Measurements from ENCODE around the gene CIB4.

Gene CIB4

DNA sequence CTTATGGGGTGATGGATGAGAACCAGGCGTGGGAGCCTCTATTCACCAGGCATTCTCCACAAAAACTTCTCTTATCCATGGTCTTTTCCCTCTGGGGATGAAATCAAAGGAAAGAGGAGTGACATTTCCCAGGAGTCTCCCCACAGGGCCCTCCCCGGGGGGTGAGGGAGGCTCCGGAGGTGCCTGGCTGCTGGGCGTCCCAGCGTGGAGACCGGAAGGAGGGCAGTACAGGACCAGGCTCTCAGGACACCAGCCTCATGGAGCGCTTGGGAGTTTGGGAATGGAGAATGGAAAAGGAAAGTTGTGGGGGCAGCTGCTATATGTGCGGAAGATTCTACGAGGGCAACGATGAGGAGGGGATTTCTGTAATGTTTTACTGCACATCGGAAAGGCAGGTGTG is 22.1 kb downstream of the CIB4 start:
- in situ Hi-C loops (cut with HindIII; ENCODE audit: low sequenced_read_pairs) = no loop called here
- TF ChIP-seq, protein P1, sequence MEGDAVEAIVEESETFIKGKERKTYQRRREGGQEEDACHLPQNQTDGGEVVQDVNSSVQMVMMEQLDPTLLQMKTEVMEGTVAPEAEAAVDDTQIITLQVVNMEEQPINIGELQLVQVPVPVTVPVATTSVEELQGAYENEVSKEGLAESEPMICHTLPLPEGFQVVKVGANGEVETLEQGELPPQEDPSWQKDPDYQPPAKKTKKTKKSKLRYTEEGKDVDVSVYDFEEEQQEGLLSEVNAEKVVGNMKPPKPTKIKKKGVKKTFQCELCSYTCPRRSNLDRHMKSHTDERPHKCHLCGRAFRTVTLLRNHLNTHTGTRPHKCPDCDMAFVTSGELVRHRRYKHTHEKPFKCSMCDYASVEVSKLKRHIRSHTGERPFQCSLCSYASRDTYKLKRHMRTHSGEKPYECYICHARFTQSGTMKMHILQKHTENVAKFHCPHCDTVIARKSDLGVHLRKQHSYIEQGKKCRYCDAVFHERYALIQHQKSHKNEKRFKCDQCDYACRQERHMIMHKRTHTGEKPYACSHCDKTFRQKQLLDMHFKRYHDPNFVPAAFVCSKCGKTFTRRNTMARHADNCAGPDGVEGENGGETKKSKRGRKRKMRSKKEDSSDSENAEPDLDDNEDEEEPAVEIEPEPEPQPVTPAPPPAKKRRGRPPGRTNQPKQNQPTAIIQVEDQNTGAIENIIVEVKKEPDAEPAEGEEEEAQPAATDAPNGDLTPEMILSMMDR (IDR thresholded peaks at IDR 0.05; ENCODE audit: low read depth, low read length) = no peak
- no peak for DNase-seq (ENCODE audit: low read depth, low spot score)
- H3K4me3 ChIP-seq (ENCODE audit: low read depth, low read length) = no peak overlapping the region

DNA sequence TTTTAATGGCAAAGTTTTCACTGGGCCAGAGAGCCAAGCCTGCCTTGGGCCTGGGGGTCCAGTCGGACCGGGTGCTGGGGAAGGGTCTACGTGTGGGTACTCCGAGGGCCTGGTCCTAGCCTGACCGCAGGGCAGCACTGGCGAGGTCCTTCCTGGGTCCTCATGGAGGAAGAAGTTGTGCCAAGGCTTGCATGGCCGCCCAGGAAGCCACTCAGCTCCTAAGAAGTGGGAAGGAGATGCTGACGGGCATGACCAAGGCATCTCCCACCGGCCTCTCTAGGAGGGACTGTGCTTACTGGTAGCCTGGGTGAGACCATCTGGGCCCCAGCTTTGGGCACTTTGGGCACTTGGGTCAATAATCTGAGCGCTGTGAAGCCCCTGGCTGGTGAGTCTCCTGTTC is 22.6 kb downstream of the CIB4 start:
- in situ Hi-C loops (cut with HindIII; ENCODE audit: low sequenced_read_pairs) = no loop called here
- TF ChIP-seq, protein P1 (IDR thresholded peaks at IDR 0.05; ENCODE audit: low read depth, low read length) = no peak
- no peak overlapping the region for H3K4me3 ChIP-seq (ENCODE audit: low read depth, low read length)
- DNase-seq (ENCODE audit: low read depth, low spot score) = no peak

DNA sequence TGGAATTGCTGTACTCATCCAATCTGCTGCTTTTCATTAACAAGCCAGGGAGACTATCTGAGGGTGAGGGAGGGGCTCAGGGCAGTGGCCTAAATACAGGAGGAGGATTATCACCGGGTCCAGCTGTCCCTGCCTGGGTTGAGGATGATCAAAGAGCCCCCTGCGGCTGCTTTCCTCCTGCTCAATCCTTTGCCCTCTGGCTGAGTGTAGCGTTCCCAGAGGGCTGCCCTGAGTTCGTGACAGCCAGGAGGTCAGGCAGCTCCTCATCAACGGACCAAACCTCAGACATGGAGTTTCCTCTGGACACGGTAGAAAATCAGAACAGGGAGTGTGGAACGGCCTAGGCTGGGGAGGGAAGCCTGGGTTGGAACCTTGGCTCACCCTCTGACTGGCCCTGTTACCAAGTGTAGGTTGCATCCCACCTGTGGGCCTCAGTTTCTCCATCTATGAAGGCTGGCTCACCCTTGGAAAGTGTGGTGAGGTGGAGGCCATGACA is 23.5 kb downstream of the CIB4 start:
- no peak overlapping the region for H3K4me3 ChIP-seq (ENCODE audit: low read depth, low read length)
- TF ChIP-seq, protein P1 (IDR thresholded peaks at IDR 0.05; ENCODE audit: low read depth, low read length) = no peak
- DNase-seq (ENCODE audit: low read depth, low spot score) = no peak
- in situ Hi-C loops (cut with HindIII; ENCODE audit: low sequenced_read_pairs) = no loop called here

DNA sequence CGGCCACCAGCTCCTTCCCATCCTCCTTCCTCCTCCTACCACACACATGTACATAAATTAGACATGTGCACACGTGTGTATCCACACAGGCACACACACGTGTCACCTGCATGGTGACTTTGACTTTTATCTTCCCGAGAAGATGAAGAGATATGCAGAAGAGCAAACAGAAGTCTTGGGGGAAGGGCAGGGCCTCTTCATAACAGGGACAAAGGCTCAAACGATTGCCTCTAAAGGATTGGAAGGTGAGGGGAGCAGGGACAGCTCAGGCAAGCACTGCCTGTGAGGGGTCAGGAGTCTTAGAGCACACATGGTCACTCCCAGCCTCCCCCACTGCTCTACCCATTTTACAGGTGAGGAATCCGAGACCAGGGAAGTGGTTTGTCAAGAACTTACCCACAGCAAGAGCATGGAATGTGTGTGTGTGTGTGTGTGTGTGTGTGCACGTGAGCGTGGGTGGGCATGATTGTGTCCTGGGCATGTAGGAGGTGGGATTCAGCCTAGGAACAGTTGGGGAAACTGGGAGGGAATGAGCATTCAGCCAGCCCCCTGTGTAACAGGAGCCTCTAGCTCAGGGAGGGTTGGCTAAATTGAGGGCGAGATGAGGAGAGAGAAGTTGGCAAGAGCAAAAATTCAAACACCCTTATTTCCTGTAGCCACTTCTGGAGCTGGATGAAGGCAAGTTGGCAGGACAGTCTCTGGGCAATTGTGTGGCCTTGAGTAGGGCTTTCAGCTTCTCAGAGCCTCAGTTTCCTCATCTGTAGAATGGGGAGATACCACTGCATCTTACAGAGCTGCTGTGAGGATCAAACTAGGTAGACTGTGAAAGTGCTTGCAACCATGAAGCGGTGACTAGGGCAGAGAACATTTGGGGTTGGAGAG is 24.2 kb downstream of the CIB4 start:
- no peak for DNase-seq (ENCODE audit: low read depth, low spot score)
- in situ Hi-C loops (cut with HindIII; ENCODE audit: low sequenced_read_pairs) = no loop called here
- no peak overlapping the region for H3K4me3 ChIP-seq (ENCODE audit: low read depth, low read length)
- TF ChIP-seq, protein P1 (IDR thresholded peaks at IDR 0.05; ENCODE audit: low read depth, low read length) = no peak

DNA sequence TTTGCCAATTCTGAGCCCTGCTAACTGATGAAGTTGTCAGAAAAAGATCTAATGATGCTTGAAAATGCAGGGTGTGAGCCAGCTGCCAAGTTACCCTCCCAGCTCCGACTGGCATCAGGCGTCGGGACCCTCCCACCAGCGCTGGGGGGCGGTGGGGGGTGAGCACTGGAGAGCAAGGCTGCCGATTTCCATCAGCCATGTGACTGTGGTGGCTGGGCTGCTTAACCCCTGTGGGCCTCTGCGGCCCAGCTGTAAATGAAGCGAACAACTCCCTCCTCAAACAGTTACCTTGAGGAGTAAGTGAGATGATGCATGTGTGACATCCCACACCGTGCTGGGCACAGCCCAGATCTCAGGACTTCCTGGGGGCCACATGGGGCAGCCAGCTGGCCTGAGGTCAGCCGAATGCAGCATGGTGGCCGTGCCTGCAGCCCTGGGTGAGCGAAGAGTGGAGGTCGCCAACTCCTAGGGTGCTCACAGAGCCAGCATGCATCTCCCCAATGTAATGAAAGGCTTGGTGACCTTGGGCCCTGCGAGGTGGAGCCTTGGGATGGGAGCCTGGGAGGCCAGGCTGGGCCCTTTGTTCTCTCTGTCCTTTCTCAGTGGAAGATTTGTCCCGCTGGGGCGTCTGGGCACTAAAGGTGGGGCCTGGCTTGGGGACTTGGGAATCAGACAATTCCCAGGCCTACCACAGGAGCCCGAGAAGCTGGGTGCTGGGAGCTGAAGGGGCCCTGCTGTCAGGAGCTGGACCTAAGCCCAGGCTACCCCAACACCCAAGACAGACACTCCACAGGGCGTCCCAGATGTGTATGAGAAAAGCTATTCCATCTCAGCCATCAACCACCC is 25.1 kb downstream of the CIB4 start:
- H3K4me3 ChIP-seq (ENCODE audit: low read depth, low read length) = no peak overlapping the region
- no peak for DNase-seq (ENCODE audit: low read depth, low spot score)
- TF ChIP-seq, protein P1 (IDR thresholded peaks at IDR 0.05; ENCODE audit: low read depth, low read length) = no peak
- in situ Hi-C loops (cut with HindIII; ENCODE audit: low sequenced_read_pairs) = no loop called here

DNA sequence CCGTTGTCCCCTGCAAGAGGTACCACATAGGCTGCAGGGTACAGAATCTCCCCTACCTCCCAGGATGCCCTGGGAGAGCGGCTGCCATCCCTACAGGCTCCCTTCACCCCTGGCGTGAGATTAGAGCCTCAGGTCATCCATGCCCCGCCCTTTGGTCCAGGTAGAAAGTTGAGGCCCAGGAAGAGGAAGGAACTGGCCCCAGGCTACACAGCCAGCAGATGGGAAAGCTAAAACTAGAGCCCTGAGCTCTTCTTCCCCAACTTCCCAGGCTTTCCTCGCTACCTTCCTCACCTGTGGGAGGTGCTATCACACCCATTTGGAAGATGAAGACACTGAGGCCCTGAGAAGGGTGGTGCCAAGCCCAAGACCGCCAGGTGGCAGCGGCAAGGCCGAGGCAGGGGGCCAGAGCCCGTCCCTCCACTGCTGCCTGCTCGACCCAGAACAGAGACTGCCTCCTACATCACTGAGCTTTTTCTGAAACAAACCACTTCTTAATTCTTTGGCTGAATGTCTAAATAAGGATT is 25.8 kb downstream of the CIB4 start:
- H3K4me3 ChIP-seq (ENCODE audit: low read depth, low read length) = no peak overlapping the region
- in situ Hi-C loops (cut with HindIII; ENCODE audit: low sequenced_read_pairs) = no loop called here
- TF ChIP-seq, protein P1 (IDR thresholded peaks at IDR 0.05; ENCODE audit: low read depth, low read length) = no peak
- no peak for DNase-seq (ENCODE audit: low read depth, low spot score)

Measured in astrocyte of the spinal cord (primary cell).